GM08714 (cell line): ENCODE results near the gene FHOD3.
"Not testable (repeated sequence)": the region's sequence is repeated elsewhere in the genome, so short reads cannot be mapped to it uniquely, and the experiment has no call there.

Experiments
- H3K4me3 ChIP-seq: fragments of 200-500 bp; sonication (Bioruptor generic); 2 replicates; pipeline ENCODE4 v1.5.1; 2014; ENCODE audit warnings: mild to moderate bottlenecking, low read length, inconsistent platforms
- ZNF274 ChIP-seq: IDR thresholded peaks from 2 replicates; pipeline ENCODE4 v1.6.1; 2012; ENCODE audit warnings: mild to moderate bottlenecking, low read depth, low read length

The FHOD3 gene

DNA sequence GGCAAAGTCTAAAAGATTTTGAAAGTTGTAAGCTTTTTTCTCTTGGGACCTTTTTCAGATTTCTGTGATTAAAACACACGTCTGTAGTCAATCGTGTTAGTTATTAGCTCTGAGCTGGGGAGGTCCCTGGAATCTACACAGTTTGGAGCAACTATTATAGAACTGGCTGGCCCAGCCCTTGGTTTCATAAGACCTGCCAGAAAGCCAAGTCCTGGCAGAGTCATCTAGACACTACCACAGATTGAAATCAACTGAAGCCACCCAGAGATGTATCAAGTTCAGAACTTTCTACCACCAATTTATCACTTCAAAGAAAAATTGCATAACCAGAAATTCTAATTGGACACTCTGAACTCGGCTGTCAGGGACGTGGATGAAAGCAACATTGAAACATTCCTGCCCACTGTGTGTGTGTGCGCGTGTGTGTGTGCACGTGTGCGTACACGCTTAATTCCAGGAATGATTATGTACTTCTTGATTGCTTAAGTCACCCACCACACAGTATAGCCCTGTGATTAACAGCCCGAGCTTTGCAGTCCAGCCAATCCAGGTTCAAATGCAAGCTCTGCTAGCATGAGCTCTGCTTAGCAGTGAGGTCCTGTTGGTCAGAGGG is 405.0 kb downstream of the FHOD3 start:
- TF ChIP-seq ZNF274: no peak

DNA sequence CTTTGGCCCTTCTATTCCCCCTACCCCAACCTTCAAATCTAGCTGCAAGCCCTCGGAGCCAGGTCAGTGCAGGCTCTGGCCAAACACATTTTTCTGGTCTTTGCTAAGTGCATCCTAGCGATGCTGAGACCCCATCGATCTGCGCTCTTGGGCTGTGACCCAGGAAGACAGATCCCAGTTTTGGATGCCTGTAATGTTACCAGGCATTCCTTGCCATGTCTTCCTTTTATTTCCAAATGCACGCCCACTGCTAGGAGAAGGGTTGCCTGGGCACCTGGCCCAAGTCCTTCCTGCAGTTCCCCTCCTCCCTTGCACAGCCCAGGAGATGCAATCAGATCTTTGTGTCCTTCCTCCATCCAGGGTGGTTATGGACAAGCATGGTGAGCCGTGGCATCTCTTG is 406.6 kb downstream of the FHOD3 start:
- TF ChIP-seq ZNF274: no peak
- H3K4me3 ChIP-seq: no peak overlapping the region

More for the DNA sequence above, 405.0 kb downstream of the FHOD3 start:
- no peak overlapping the region for H3K4me3 ChIP-seq

DNA sequence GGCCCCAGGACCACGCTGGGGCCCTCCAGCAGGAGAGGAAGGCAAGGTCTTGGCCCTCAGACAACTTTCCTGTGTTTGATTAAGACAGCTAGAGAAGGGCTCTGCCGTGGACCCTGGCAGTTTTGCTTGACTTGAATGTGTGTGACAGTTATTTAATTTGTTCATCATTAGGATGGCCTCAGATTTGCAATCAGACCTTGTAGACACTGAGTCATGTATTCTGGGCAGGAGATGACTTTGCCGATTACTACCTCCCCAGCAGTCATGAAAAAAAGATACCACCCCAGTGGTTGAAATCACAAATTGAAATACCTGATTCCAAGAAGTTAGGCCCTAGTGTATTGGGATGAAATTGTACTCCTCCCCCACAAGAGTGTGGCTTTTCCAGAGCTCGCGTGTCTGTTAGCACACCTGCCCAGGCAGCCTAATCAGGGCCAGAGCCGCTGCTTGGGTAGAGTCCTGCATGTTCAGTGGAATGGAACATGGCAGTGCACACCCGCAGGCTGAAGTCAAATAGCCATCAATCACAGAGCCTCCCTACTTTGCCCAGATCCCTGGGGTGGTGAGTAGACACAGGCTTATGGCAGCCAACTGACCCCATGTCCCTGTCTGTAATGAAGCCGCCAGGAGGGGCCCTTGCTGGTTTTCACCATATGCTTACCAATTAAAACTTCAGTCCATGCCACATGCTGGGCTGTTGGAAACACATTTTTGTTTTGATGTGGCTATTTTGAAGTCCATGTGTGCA is 408.8 kb downstream of the FHOD3 start:
- no peak overlapping the region for H3K4me3 ChIP-seq
- TF ChIP-seq ZNF274: no peak

DNA sequence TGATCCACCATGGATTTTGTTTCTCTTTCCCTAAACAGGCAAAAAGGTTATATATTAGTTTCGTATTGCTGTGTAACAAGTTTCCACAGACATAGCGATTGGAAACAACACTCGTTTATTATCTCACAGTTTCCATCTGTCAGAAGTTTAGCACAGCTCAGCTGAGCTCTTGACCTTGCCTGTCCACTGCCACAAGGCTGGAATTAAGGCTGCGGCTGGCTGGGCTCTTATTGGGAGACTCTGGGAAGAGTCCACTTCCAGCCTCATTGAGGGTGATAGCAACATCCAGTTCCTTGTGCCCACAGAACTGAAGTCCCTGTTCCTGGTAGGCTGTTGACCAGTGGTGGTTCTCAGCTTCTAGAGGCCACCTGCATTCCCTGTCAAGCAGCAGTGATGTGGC is 410.9 kb downstream of the FHOD3 start:
- no peak overlapping the region for H3K4me3 ChIP-seq
- no peak for TF ChIP-seq ZNF274

DNA sequence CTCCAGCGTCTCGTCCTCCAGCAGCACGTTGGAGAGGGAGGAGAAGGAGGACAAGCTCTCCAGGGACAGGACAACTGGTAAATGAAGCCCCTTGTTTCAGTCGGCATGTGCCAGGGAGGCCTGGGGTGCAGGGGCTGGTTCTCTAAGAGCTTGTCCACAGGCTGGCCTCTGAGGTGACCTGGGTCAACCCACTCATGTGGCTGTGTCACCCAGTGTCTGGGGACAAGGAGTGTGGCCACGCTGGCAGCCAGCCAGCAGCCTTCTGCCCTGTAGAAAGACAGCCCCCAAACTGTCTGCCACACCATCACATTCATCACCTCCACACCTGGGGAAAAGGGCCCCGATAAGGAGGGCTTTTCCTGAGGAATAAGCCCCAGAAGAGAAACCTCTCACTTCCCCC is 411.8 kb downstream of the FHOD3 start:
- no peak for TF ChIP-seq ZNF274

DNA sequence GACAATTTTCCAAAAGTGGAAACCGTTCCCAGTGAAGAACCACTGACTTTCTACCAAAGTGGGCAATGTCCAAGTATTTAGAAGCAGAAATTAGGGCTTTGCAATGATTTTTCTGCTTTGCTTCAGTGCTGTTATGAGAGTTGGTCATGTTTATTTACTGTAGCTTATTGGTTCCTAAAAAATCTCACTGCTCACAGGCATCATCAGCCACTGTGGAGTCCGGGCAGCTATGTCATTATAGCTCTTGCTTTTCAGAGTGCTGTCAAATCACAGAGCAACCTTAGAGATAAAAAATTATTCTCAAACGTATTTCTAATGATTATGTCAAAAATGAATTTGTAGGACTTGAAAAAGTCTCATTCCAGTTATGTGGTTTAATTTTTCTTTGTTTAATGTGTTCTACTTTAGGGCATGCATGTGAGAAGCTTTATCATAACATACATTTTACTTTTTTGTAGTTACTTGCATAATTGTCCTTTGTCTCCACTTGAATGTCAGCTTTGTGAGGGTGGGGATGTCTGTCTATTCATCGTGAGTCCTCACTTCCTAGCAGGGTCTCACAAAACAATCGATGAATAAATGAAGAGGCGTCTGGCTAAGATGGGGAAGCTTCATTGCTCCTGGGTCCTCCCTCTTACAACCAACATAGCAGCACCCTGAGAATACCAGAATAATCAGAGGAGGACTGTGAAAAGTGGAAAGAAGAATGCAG is 413.7 kb downstream of the FHOD3 start:
- no peak for TF ChIP-seq ZNF274
- H3K4me3 ChIP-seq: no peak overlapping the region

More for the DNA sequence above, 411.8 kb downstream of the FHOD3 start:
- H3K4me3 ChIP-seq: no peak overlapping the region

DNA sequence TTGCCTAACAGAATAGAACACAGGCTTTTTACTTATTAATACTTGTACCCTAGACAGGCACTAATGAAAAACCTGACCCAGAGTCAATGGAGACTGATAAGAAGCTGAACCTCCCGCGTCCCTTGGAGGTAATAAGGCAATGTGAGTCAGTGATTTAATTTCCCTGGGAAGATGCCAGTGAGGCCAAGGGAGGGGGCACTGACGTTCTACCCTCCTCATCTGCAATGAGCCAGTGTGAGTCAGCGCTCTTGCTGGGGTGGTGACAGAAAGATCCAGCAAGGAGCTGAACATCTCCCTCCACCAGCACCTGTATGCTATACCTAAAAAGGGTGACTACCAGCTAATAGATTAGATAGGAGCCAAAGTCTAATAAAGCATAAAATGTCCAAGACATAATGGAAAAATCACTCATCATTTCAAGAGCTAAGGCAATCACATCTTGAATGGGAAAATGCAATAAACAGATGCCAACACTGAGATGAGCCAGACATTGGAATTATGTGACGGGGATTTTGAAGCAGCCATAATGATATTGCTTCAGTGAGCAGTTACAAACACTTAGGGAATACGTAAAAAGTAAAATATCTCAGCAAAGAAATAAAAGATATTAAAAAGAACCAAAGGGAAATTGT is 414.4 kb downstream of the FHOD3 start:
- TF ChIP-seq ZNF274: no peak

DNA sequence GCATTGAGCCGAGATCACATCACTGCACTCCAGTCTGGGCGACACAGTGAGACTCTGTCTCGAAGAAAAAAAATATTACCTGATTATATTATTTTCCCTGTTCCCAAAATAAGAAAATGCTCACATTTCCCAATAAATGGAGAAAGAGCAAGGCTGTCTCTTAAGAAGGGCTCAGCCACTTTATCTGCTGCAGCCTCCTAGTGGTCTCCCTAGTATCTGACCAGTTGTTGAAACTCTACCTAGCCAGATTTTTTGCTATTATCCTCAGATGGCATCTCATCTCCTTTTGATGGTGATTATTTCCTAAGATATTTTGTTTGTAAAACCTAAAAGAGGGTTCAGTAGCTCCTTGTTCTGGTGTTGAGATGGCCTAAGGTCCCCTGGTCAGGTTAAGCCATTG is 417.0 kb downstream of the FHOD3 start:
- no peak overlapping the region for H3K4me3 ChIP-seq
- no peak for TF ChIP-seq ZNF274

More for the DNA sequence above, 414.4 kb downstream of the FHOD3 start:
- no peak overlapping the region for H3K4me3 ChIP-seq

DNA sequence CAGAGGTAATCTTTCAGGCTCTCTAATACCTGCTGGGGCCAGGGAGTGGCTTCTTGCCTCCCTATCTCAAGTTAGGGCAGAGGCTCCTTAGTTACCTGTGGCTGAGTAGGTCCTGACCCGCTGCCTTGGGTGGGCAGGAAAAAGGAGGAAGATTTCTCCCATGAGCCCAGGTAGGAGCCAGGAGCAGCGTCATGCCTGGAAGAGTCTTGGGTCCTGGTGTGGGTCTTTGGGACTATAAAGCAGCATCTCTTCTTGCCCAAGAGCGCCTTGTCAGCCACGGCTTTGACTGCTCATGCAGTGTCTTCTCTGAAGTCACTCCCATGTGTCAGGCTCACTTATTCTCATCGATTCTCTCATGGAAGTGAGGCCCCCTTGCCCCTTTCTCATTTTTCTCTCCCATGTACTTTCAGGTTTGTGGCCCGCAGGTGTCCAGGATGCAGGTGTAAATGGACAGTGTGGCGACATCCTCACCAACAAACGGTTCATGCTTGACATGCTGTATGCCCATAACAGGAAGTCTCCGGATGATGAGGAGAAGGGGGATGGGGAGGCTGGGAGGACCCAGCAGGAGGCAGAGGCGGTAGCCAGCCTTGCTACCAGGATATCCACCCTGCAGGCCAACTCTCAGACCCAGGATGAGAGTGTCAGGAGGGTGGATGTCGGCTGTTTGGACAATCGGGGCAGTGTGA is 420.1 kb downstream of the FHOD3 start:
- no peak for TF ChIP-seq ZNF274
- no peak overlapping the region for H3K4me3 ChIP-seq

DNA sequence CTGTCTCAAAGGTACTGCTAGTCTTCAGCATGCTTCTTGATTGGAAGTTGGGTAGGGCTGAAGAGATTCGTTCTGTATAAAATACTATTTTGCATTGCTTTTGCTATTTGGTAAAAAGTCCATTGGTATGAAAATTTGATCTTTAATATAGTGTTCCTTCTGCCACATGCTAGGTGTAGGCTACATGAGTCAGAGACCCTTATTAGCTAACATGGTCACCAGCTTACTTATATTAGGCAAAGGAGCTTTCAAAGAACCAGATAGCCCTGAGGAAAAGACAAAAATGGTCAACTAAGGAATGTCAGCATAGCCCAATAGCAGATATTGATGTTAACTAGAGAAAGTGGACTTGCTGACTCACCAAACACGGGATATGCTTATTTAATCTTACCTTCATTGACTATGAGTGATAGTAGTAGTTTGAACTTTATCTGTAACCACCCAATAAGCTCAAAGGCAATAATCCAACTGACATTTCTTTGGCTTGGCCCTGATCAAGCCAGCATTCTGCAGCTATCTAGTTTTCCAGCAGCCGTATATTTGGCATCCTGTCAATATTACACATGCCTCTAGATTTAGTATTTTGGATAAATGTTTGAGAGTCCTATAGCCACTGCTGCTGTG is 421.3 kb downstream of the FHOD3 start:
- H3K4me3 ChIP-seq: no peak overlapping the region
- TF ChIP-seq ZNF274: no peak

DNA sequence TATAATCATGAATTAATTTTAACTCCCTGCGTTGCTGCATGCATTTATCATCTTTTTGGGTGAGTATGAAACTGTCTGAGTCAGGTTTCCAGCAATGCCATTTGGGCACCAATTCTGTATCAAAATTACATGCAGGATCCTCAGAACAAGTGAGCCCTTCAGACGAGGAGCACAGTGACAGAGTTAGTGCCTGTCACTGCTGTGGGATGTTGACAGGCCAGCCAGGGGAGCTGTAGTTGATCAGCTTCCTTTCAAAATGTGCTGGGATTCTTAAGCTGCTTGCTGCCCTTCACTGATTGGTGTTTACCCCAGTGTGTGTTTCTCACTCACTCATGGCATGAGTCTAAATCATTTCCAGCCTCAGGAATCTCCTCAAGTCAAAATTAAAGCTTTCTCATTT is 422.1 kb downstream of the FHOD3 start:
- no peak overlapping the region for H3K4me3 ChIP-seq
- no peak for TF ChIP-seq ZNF274

DNA sequence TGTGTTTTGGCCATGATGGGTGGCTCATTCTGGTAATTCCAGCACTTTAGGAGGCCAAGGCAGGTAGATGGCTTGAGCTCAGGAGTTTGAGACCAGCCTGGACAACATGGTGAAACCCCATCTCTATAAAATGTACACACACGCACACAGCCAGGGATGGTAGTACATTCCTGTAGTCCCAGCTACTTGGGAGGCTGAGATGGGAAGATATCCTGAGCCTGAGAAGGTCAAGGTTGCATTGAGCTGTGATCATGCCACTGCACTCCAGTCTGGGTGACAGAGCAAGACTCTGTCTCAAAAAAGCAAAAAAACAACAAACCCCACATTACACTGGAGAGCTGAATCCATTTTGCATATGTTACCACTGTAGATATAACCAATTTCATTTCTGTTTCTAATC is 423.8 kb downstream of the FHOD3 start:
- H3K4me3 ChIP-seq: not testable (repeated sequence)

DNA sequence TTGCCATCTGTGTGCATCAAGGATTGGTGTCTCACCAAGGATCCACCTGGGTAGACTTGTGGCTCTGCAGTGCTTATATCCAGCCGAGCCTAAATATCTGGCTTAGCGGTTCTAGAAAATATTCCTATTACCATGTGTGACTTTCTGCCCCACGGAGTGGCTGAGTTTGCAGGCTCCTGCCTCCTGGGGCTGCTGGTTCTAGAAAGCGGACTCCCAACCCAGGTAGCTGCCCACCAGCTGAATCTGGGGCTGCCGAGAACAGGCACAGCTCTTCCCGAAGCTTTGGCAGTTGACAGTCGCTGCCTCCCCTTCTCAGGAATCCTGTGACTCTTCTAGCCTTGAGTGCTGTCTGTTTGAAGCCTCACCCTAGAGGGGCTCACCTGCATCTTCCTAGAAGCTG is 426.7 kb downstream of the FHOD3 start:
- no peak overlapping the region for H3K4me3 ChIP-seq
- no peak for TF ChIP-seq ZNF274

DNA sequence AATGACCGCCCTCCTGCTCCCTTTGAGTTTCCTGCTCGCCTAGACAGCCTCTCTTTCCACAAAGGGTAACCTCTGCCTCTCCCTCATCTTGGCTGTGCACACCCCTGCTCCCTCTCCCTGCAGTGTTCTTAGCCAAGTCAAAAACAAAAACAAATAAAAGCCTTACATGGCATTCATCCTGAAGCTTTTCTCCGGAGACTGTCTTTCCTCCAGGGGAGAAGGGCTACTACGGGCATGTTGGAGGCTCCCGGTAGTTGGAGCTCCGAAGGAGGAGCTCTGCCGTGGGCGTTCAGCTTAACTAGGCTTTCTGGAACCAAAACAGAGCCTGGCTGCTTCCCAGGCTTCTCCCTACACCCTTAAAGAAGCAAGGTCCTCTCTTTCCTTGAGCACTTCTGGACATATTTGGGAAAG is 427.1 kb downstream of the FHOD3 start:
- TF ChIP-seq ZNF274: no peak
- no peak overlapping the region for H3K4me3 ChIP-seq
